HG03039 (cell line): Measurements from ENCODE around the gene SNAI1.
"Not testable (repeated sequence)": the region's sequence is repeated elsewhere in the genome, so short reads cannot be mapped to it uniquely, and the experiment has no call there.

Experiments
- ATAC-seq: cut with Tn5 transposase; IDR thresholded peaks from one replicate; pipeline ENCODE4 v1.9.1; 2021; ENCODE audit warnings: mild to moderate bottlenecking, moderate library complexity; ENCODE audit not compliant: unreplicated experiment

SNAI1 gene

GRCh38 chr20:49961413-49961812, 21.4 kb upstream of the SNAI1 start:
- ATAC-seq: no peak

DNA sequence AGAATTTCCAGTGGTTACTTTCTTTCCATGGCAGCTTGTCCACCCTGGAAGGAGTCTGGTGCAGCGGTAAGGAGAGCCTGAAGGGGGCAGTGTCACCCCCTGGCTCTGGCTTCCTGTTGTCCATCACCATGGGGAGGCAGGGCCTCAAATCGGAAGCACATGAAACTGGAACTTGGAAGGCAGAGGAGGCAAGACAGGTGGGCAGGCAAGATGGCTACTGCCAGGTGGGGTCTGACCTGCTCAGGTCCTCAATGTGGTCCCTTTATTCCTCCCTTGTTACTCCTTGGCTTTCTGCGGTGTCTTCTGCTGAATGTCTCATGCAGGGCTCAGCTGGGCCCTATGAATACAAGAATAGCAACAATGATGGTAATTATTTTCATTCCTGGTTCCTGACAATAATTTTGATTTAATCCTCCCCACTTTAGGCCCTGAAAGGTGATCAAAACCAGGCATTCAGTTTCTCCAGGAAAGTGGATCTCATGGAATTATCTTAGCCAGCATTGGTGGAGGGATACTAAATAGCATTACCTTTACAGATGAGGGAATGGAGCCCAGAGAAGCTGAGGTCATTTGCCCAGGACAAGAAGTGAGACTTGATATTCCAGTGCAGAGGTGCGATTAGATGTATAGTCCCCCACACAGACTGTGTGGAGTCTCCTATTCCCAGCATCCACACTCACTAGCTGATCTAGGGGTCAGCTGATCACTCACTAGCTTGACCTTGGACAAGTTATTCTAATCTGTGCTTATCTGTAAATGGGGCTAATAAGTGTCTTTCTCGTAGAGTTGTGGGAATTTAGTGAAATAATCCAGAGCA, 17.6 kb upstream of the SNAI1 start:
- no peak for ATAC-seq

DNA sequence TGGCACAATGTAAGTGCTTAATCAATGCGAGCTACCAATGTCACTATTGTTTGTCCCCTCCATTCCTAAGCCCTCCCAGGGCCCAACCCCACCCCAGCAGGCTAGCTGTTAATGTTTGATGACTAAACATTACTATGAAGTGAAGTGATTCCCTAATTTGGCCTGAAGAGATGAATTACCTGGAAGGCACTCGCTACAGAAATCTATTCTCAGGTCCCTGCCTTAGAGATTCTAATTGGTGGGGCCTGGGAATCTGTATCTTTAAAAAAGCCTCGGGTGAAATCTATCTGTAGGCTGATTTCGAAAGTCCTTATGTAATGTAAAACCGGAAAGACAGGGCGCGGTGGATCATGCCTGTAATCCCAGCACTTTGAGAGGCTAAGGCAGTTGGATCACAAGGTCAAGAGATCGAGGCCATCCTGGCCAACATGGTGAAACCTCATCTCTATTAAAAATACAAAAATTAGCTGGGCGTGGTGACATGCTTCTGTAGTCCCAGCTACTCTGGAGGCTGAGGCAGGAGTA, 16.9 kb upstream of the SNAI1 start:
- no peak for ATAC-seq

- no peak for ATAC-seq
Measured at GRCh38 chr20:49966861-49967260, 15.9 kb upstream of the SNAI1 start.

DNA sequence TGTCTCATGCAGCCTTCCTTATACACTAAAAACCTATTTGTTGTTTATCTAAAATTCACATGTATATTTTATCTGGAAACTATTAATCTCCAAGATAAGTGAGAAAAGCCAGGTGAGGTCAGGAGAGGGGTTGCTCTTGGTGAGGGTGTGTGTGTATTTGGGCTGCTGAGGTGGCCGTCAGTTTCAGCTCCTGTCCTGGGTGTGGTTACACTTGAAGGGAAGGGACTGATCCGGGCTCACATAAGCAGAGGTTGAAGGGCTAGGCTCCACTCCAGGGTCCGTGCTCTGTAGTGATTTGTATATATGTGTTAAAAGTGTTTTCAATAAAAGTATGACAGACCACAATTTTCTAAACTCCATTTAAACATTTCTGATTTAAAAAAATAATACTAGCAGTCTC, 13.5 kb upstream of the SNAI1 start:
- ATAC-seq: no peak

DNA sequence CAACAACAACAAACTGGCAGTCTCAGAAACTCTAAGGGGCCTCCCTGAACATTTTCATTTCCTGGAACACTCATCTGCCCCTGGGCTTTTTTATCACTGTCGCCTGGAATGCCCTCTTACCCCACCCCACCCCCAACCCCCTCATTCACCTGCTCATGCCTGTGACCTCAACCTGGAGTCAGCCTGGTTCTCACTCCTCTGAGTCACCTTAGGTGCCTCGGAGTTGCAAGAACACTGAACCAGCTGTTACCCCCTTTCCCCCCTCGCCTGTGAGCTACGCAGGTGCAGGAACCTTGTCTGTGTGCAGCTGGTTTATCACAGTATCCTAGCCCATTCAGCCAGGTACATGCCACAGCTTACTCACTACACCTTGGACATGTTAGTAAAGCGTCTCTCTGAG, 12.8 kb upstream of the SNAI1 start:
- no peak for ATAC-seq

- no peak for ATAC-seq
Measured at GRCh38 chr20:49970498-49970897, 12.3 kb upstream of the SNAI1 start.

- ATAC-seq: no peak
Measured at GRCh38 chr20:49973981-49974380, 8.8 kb upstream of the SNAI1 start.

DNA sequence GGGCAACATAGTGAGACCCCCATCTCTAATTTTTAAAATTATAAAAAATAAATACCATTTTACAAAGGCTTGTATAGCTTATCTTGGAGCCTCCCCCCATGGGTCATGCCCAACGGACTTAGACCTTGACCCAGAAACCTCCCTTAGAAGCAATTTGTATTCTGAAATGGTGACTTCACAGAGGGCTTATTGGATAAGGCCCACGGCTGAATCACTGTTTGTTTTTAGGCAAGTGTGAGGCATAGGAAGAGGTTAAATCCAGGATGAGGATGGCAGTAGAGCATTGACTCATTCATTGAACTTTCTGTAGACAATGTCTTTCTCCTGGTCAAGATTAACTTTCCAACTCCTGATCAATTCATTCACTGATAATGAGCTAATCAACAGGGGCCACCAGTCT, 6.2 kb upstream of the SNAI1 start:
- no peak for ATAC-seq

- not testable (repeated sequence) for ATAC-seq
Measured at GRCh38 chr20:49977740-49978139, 5.0 kb upstream of the SNAI1 start.

- no peak for ATAC-seq
Measured at GRCh38 chr20:49978685-49979029, 4.1 kb upstream of the SNAI1 start.

DNA sequence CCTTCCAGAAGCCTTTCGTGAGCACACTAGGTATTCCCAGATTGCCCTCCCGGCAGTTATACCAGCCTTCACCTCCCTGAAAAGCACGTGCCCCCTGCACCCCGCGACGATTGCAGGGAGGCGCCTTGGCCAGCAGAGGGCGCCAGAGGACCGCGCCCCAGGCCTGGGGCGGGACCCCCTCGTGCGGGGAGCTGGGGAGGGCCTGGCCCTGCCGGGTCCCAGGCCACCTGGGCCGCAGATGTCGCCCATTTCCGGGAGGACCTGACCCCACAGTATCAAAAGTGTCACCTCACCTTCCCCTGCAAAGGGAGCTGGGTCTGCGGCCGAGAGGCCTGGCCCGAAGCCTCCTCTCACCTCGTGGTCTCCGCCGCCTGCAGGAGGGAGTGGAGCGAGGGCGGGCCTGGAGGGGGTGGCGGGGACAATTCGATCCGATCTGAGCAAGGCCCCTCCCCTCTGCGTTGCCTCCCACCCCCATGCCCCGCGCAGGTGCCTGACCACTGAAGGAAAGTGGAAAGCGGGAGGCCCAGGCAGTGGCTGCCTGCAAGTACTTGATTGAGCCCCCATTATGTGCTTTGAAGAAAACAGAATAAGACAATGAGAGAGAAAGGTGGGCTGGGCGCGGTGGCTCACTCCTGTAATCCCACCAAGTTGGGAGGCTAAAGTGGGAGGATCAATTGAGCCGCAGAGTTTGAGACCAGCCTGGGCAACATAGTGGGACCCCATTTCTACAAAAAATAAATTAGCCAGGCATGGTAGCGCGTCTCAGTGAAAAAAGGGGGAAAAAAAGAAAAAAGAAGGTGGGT, 3.5 kb upstream of the SNAI1 start:
- no peak for ATAC-seq

GRCh38 chr20:49980140-49981008, 2.4 kb upstream of the SNAI1 start:
- ATAC-seq: no peak

DNA sequence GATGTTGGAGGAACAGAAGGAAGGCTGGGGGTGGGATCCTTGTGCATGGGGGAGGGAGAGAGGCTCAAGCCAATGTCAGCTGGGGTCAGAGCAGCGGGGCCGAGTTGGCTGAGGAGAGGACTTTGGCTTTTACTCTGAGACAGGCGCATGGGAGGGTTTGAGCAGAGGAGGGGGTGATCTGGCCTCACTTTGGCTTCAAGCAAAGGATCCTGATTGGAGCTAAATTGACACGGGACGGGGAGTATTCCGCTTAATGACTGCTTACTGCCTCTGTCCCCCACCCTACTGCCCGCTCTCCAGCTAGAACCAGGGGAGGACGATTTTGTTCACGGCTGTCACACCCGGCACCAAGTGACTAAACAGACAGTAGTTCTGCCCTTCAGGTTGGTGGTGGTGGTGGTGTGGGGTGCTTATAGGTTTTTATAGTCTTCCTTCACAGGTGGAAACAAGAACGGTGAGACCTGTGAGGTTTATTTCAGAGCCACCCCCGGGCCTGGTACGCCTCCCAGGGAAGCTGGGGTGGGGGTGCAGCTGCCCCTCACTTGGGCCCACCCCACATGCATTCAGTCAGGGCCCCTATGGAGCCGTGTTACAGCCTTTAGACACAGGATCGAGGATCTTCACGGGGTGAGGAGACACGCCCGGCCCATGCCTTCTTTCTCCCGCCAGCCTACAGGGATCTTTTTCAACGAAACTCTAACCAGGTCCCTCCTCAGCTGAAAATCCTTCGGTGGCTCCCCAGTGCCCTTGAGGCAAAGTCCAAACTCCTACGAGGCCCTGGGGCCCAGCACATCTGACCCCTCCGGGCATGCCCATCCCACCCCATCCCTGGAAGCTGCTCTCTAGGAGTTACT, 1.3 kb upstream of the SNAI1 start:
- no peak for ATAC-seq

GRCh38 chr20:49982072-49982345, 771 bp upstream of the SNAI1 start:
- no peak for ATAC-seq

DNA sequence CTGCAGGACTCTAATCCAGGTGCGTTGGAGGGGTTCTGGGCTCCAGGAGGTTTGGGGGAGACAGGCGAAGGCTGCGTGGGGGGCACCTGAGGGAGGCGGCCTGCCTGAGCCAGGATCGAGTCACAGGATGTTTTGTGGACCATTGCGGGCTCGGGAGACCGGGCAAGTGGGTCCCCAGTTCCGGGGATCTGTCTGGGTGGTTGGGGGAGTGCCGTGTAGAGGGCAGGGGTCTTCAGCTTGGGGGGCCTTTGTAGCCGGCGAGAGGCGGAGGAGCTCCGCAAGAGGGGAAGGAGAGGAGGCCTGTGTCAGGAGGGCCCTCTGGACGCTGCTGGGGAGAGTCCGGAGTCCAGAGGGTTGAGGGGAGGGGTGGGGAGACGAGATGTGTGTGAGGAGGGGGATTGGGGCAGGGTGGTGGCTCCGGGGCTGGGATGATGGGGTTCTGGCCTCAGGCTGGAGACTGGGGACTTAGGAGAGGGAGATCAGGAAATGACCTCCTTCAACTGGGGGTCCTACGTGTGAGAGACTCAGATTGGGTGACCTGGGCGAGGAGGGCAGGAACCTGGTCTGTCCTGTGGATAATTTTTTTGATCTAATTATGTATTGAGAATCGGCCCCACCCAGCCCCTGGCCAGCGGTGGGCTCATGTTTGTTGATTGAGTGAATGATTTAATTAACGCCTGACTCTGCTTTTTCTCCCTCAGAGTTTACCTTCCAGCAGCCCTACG, 505 bp downstream of the SNAI1 start:
- no peak for ATAC-seq

DNA sequence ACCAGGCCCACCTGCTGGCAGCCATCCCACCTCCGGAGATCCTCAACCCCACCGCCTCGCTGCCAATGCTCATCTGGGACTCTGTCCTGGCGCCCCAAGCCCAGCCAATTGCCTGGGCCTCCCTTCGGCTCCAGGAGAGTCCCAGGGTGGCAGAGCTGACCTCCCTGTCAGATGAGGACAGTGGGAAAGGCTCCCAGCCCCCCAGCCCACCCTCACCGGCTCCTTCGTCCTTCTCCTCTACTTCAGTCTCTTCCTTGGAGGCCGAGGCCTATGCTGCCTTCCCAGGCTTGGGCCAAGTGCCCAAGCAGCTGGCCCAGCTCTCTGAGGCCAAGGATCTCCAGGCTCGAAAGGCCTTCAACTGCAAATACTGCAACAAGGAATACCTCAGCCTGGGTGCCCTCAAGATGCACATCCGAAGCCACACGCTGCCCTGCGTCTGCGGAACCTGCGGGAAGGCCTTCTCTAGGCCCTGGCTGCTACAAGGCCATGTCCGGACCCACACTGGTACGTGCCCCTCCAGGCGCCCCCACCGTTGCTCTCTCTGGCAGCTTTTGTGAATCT, 1.1 kb downstream of the SNAI1 start:
- ATAC-seq: no peak

GRCh38 chr20:49984426-49985153, 1.8 kb downstream of the SNAI1 start:
- ATAC-seq: no peak

DNA sequence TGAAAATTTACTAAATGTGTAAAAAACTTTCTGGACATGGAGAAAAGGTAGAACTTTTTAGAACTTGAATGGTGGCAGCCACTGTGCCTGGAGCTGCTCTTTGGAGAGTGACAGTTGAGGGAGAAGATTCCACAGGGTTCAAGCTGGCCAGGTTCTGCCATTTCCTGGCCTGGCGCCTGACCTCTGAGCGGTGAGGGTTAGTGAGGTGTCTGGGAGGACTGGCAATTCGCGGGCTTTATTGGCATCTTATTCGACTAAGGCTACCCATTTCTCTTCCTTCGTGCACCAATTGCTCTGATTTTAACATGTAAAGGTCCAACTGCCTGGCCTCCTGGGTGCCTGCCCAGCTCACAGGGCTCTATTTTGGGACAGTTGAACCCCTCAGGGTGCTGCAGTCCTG, 2.4 kb downstream of the SNAI1 start:
- no peak for ATAC-seq
